Amniotic stem cell (primary cell): ENCODE measurements around the gene SCLY.

Source experiments
- DNase-seq: peaks from one replicate; lab custom pipeline; 2025; lab: John Stamatoyannopoulos, UW

SCLY gene

GRCh38 chr2:238069877-238070276 lies 9.1 kb downstream of the SCLY start:
- DNase-seq = no peak

GRCh38 chr2:238075397-238075796 lies 14.6 kb downstream of the SCLY start:
- no peak for DNase-seq

- no peak for DNase-seq
These were observed 16.5 kb downstream of the SCLY start for GRCh38 chr2:238077292-238077691.

GRCh38 chr2:238079874-238080327 lies 19.1 kb downstream of the SCLY start:
- DNase-seq = no peak

- no peak for DNase-seq
These were observed 19.7 kb downstream of the SCLY start for GRCh38 chr2:238080518-238080917.

- no peak for DNase-seq
These were observed 20.3 kb downstream of the SCLY start for GRCh38 chr2:238081150-238081549.

GRCh38 chr2:238081561-238081960 lies 20.8 kb downstream of the SCLY start:
- no peak for DNase-seq

- no peak for DNase-seq
These were observed 21.4 kb downstream of the SCLY start for GRCh38 chr2:238082151-238082550.

- no peak for DNase-seq
These were observed 22.0 kb downstream of the SCLY start for GRCh38 chr2:238082827-238083226.

- DNase-seq = no peak
These were observed 23.1 kb downstream of the SCLY start for GRCh38 chr2:238083919-238084318.

GRCh38 chr2:238084761-238085160 lies 24.0 kb downstream of the SCLY start:
- no peak for DNase-seq

GRCh38 chr2:238085899-238086298 lies 25.1 kb downstream of the SCLY start:
- no peak for DNase-seq

GRCh38 chr2:238087211-238087610 lies 26.4 kb downstream of the SCLY start:
- DNase-seq = no peak

- DNase-seq = no peak
These were observed 30.1 kb downstream of the SCLY start for GRCh38 chr2:238090887-238091286.

- no peak for DNase-seq
These were observed 30.7 kb downstream of the SCLY start for GRCh38 chr2:238091436-238092060.

- DNase-seq = no peak
These were observed 31.8 kb downstream of the SCLY start for GRCh38 chr2:238092486-238093035.

GRCh38 chr2:238093181-238094140 lies 32.7 kb downstream of the SCLY start:
- no peak for DNase-seq

- DNase-seq = no peak
These were observed 33.7 kb downstream of the SCLY start for GRCh38 chr2:238094438-238095022.

GRCh38 chr2:238095143-238095542 lies 34.3 kb downstream of the SCLY start:
- no peak for DNase-seq

- no peak for DNase-seq
These were observed 35.7 kb downstream of the SCLY start for GRCh38 chr2:238096311-238097011.

- no peak for DNase-seq
These were observed 36.6 kb downstream of the SCLY start for GRCh38 chr2:238097201-238097987.
